Duodenal mucosa (tissue), 2 donors: ENCODE measurements around the gene STX8.
A peak's percentile ranks its signal among the peaks of the same experiment; 100 is the strongest.
"Not testable (repeated sequence)": the region's sequence is repeated elsewhere in the genome, so short reads cannot be mapped to it uniquely, and the experiment has no call there.

Source experiments
- H3K27ac ChIP-seq: one replicate; pipeline ENCODE4 v1.7.0; 2013; ENCODE audit warnings: low read depth, low read length
- H3K27me3 ChIP-seq, 2 donors: one replicate each; pipeline ENCODE4 v1.7.0; 2013; ENCODE audit warnings: low read length in 2 of 2, control low read depth in 1 of 2; ENCODE audit not compliant: insufficient read depth in 2 of 2, control insufficient read depth in 1 of 2
- H3K36me3 ChIP-seq, 2 donors: one replicate each; pipeline ENCODE4 v1.7.0; 2013; ENCODE audit warnings: low read length in 2 of 2, control low read depth in 1 of 2; ENCODE audit not compliant: insufficient read depth in 2 of 2, control insufficient read depth in 1 of 2
- H3K4me1 ChIP-seq, 2 donors: one replicate each; pipeline ENCODE4 v1.7.0; 2013; ENCODE audit warnings: low read length in 2 of 2, control low read depth in 1 of 2; ENCODE audit not compliant: insufficient read depth in 2 of 2, control insufficient read depth in 1 of 2
- H3K4me3 ChIP-seq, 2 donors: one replicate each; pipeline ENCODE4 v1.7.0; 2013; ENCODE audit warnings: low read length in 2 of 2, low read depth in 1 of 2
- H3K9ac ChIP-seq, 2 donors: one replicate each; pipeline ENCODE4 v1.7.0; 2013; ENCODE audit warnings: low read length in 2 of 2, low read depth in 1 of 2
- H3K9me3 ChIP-seq, 2 donors: one replicate each; pipeline ENCODE4 v1.7.0; 2013; ENCODE audit warnings: low read length in 2 of 2, control low read depth in 1 of 2; ENCODE audit not compliant: control insufficient read depth in 1 of 2

STX8 gene

DNA sequence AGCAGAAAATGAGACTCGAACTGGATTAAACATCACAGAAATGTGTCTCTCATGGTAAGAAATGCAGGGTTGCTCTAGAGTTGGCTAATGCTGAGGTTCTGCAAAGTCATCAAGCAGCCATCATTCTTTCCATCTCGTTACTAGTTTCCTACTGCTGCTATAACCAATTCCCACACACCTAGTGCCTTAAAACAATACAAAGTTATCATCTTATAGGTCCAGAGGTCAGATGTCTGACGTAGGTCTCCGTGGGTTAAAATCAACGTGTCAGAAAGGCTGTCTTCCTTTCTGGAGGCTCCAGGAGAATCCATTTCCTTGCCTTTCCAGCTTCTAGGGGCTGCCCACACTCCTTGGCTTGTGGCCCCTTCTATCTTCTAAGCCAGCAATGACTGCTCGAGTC, 118.6 kb downstream of the STX8 start:
- Histone ChIP-seq H3K4me1 (peaks cover 8 to 17% of the 10 kb centered on the region in 2 donors), H3K36me3 (no peaks in the 10 kb centered on the region), H3K27ac (no peak overlapping the region), H3K9me3 (peaks cover 0 to 3% of the 10 kb centered on the region in 2 donors), H3K27me3 (no peaks in the 10 kb centered on the region), H3K9ac (no peak overlapping the region), H3K4me3 (no peak overlapping the region)

- no peaks in the 10 kb centered on the region for H3K27me3 ChIP-seq
- H3K36me3 ChIP-seq = no peaks in the 10 kb centered on the region
- peak overlapping the region; percentile 20 to 28 for H3K4me3 ChIP-seq
- H3K27ac ChIP-seq = no peak overlapping the region
- H3K9me3 ChIP-seq = peaks cover 0 to 3% of the 10 kb centered on the region in 2 donors
- H3K9ac ChIP-seq = no peak overlapping the region
- H3K4me1 ChIP-seq = peaks cover 8 to 17% of the 10 kb centered on the region in 2 donors
Measured at GRCh38 chr17:9456330-9456729, 119.3 kb downstream of the STX8 start.

GRCh38 chr17:9451934-9452333, 123.7 kb downstream of the STX8 start:
- H3K4me1 ChIP-seq = peaks cover 8 to 17% of the 10 kb centered on the region in 2 donors
- no peaks in the 10 kb centered on the region for H3K27me3 ChIP-seq
- H3K36me3 ChIP-seq = no peaks in the 10 kb centered on the region
- no peak overlapping the region for H3K27ac ChIP-seq
- H3K4me3 ChIP-seq = no peak overlapping the region
- no peaks in the 10 kb centered on the region for H3K9me3 ChIP-seq
- H3K9ac ChIP-seq = no peak overlapping the region

DNA sequence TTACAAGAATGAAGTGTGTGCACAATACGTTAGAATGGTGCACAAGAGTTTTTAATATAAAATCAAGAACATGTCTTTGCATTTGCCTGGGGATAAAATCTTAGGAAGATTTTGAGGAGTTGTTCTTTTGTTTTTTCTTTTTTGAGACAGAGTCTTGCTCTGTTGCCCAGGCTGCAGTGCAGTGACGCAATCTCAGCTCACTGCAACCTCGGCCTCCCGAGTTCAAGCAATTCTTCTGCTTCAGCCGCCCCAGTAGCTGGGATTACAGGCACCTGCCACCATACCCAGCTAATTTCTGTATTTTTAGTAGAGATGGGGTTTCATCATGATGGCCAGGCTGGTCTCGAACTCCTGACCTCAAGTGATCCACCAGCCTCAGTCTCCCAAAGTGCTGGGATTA, 128.3 kb downstream of the STX8 start:
- H3K4me1 ChIP-seq, H3K9ac ChIP-seq, H3K27ac ChIP-seq, H3K9me3 ChIP-seq, H3K4me3 ChIP-seq, H3K27me3 ChIP-seq, H3K36me3 ChIP-seq: not testable (repeated sequence)

GRCh38 chr17:9446528-9446927, 129.1 kb downstream of the STX8 start:
- H3K4me3 ChIP-seq = no peak overlapping the region
- H3K36me3 ChIP-seq = no peaks in the 10 kb centered on the region
- no peaks in the 10 kb centered on the region for H3K4me1 ChIP-seq
- no peaks in the 10 kb centered on the region for H3K9me3 ChIP-seq
- no peaks in the 10 kb centered on the region for H3K27me3 ChIP-seq
- H3K9ac ChIP-seq = no peak overlapping the region
- H3K27ac ChIP-seq = no peak overlapping the region

GRCh38 chr17:9445424-9445823, 130.2 kb downstream of the STX8 start:
- Histone ChIP-seq H3K27ac (no peak overlapping the region), H3K9ac (no peak overlapping the region), H3K4me1 (no peaks in the 10 kb centered on the region), H3K27me3 (no peaks in the 10 kb centered on the region), H3K36me3 (no peaks in the 10 kb centered on the region), H3K9me3 (no peaks in the 10 kb centered on the region), H3K4me3 (no peak overlapping the region)

- Histone ChIP-seq H3K36me3 (no peaks in the 10 kb centered on the region), H3K27me3 (no peaks in the 10 kb centered on the region), H3K9ac (no peak overlapping the region), H3K9me3 (no peaks in the 10 kb centered on the region), H3K4me1 (no peaks in the 10 kb centered on the region), H3K4me3 (no peak overlapping the region), H3K27ac (no peak overlapping the region)
Measured at GRCh38 chr17:9444687-9445086, 130.9 kb downstream of the STX8 start.

DNA sequence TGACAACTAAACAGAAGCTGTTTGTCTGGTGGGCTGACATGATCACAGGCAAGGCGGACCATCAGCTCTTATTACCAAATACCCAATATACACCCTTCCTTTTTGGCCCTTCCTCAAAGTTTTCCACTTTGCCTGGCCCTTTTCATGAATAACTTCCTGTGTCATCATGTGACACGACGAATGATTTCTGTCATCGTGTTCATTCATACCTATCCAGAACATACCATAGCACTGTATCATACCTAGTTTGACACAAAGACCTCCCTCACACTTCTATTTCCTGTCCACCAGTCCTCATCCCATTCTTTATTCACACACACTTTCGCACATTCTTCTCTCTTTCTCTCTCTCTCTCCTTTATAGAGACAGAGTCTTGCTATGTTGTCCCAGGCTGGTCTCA, 131.8 kb downstream of the STX8 start:
- Histone ChIP-seq H3K27ac (no peak overlapping the region), H3K27me3 (no peaks in the 10 kb centered on the region)

GRCh38 chr17:9439851-9440250, 135.8 kb downstream of the STX8 start:
- Histone ChIP-seq H3K27ac (no peak overlapping the region), H3K4me3 (no peak overlapping the region), H3K9ac (no peak overlapping the region), H3K4me1 (no peaks in the 10 kb centered on the region), H3K36me3 (no peaks in the 10 kb centered on the region), H3K9me3 (no peaks in the 10 kb centered on the region), H3K27me3 (no peaks in the 10 kb centered on the region)

More for the DNA sequence above, 131.8 kb downstream of the STX8 start:
- Histone ChIP-seq H3K4me1 (no peaks in the 10 kb centered on the region), H3K9me3 (no peaks in the 10 kb centered on the region), H3K36me3 (no peaks in the 10 kb centered on the region), H3K4me3 (no peak overlapping the region), H3K9ac (no peak overlapping the region)

- H3K27me3 ChIP-seq = no peaks in the 10 kb centered on the region
- no peak overlapping the region for H3K4me3 ChIP-seq
- no peak overlapping the region for H3K9ac ChIP-seq
- peaks cover 0 to 11% of the 10 kb centered on the region in 2 donors for H3K4me1 ChIP-seq
- H3K27ac ChIP-seq = no peak overlapping the region
- H3K36me3 ChIP-seq = no peaks in the 10 kb centered on the region
- H3K9me3 ChIP-seq = no peaks in the 10 kb centered on the region
Measured at GRCh38 chr17:9436630-9437029, 139.0 kb downstream of the STX8 start.

- no peaks in the 10 kb centered on the region for H3K9me3 ChIP-seq
- no peak overlapping the region for H3K4me3 ChIP-seq
- H3K9ac ChIP-seq = no peak overlapping the region
- H3K27me3 ChIP-seq = no peaks in the 10 kb centered on the region
- H3K4me1 ChIP-seq = peaks cover 0 to 11% of the 10 kb centered on the region in 2 donors
- no peaks in the 10 kb centered on the region for H3K36me3 ChIP-seq
- no peak overlapping the region for H3K27ac ChIP-seq
Measured at GRCh38 chr17:9435165-9435564, 140.5 kb downstream of the STX8 start.
